H9 (cell line): ENCODE results near the gene RNF208. TPM values are rescaled to one million over a fixed set of nuclear protein-coding genes. Genes with fewer than 3 reads are reported as not detected.

Experiments
- DNase-seq: peaks from one replicate; pipeline ENCODE4 v3.0.0-alpha.2; 2017
- H2AFZ ChIP-seq: one replicate; pipeline ENCODE4 v1.6.1; 2013; ENCODE audit warnings: mild to moderate bottlenecking, low read length, control low read depth, moderate library complexity
- H2AK5ac ChIP-seq: 2 replicates; pipeline ENCODE4 v1.6.1; 2013; ENCODE audit warnings: low read length, control low read depth, mixed read lengths; ENCODE audit not compliant: insufficient read length
- H2BK120ac ChIP-seq: one replicate; pipeline ENCODE4 v1.6.1; 2013; ENCODE audit warnings: low read depth, mild to moderate bottlenecking, low read length, control low read depth, inconsistent platforms; ENCODE audit not compliant: poor library complexity, severe bottlenecking
- H2BK12ac ChIP-seq: 2 replicates; pipeline ENCODE4 v1.6.1; 2013; ENCODE audit warnings: low read length, control low read depth, mixed read lengths, low read depth; ENCODE audit not compliant: insufficient read length
- H2BK15ac ChIP-seq: 2 replicates; pipeline ENCODE4 v1.6.1; 2013; ENCODE audit warnings: low read depth, low read length, control low read depth
- H2BK20ac ChIP-seq: one replicate; pipeline ENCODE4 v1.6.1; 2013; ENCODE audit warnings: low read depth, mild to moderate bottlenecking, low read length, control low read depth, inconsistent platforms; ENCODE audit not compliant: poor library complexity, severe bottlenecking
- H2BK5ac ChIP-seq: 2 replicates; pipeline ENCODE4 v1.6.1; 2013; ENCODE audit warnings: low read length, control low read depth, mixed read lengths; ENCODE audit not compliant: insufficient read length
- H3K14ac ChIP-seq: 2 replicates; pipeline ENCODE4 v1.6.1; 2013; ENCODE audit warnings: low read length, control low read depth; ENCODE audit not compliant: insufficient read depth
- H3K18ac ChIP-seq: 2 replicates; pipeline ENCODE4 v1.6.1; 2013; ENCODE audit warnings: low read depth, mild to moderate bottlenecking, mixed read lengths, low read length, control low read depth; ENCODE audit not compliant: insufficient read length
- H3K23ac ChIP-seq: 2 replicates; pipeline ENCODE4 v1.6.1; 2013; ENCODE audit warnings: low read length, control low read depth, mixed read lengths, low read depth; ENCODE audit not compliant: insufficient read length
- H3K23me2 ChIP-seq: 2 replicates; pipeline ENCODE4 v1.6.1; 2013; ENCODE audit warnings: low read depth, mild to moderate bottlenecking, mixed read lengths, low read length, control low read depth; ENCODE audit not compliant: insufficient read length, poor library complexity, severe bottlenecking
- H3K27ac ChIP-seq: 2 replicates; pipeline ENCODE4 v1.5.1; 2013; ENCODE audit warnings: low read length, control low read depth, mixed read lengths, low read depth; ENCODE audit not compliant: insufficient read length
- H3K27me3 ChIP-seq: 2 replicates; pipeline ENCODE4 v1.6.1; 2013; ENCODE audit warnings: low read length, control low read depth, inconsistent platforms; ENCODE audit not compliant: insufficient read depth
- H3K4ac ChIP-seq: 2 replicates; pipeline ENCODE4 v1.6.1; 2013; ENCODE audit warnings: low read depth, mild to moderate bottlenecking, control low read depth, inconsistent platforms, low read length, moderate library complexity
- H3K4me1 ChIP-seq: 2 replicates; pipeline ENCODE4 v1.6.1; 2013; ENCODE audit warnings: low read length, control low read depth, inconsistent platforms; ENCODE audit not compliant: insufficient read depth
- H3K4me2 ChIP-seq: 2 replicates; pipeline ENCODE4 v1.6.1; 2013; ENCODE audit warnings: low read length, control low read depth, mixed read lengths; ENCODE audit not compliant: insufficient read length, insufficient read depth
- H3K56ac ChIP-seq: 2 replicates; pipeline ENCODE4 v1.6.1; 2013; ENCODE audit warnings: low read depth, mild to moderate bottlenecking, mixed read lengths, low read length, control low read depth; ENCODE audit not compliant: insufficient read length
- H3K79me1 ChIP-seq: 2 replicates; pipeline ENCODE4 v1.6.1; 2013; ENCODE audit warnings: low read depth, mild to moderate bottlenecking, moderate library complexity, low read length, control low read depth, inconsistent platforms; ENCODE audit not compliant: insufficient read depth, poor library complexity, severe bottlenecking
- H3K79me2 ChIP-seq: 2 replicates; pipeline ENCODE4 v1.6.1; 2013; ENCODE audit warnings: low read length, control low read depth, inconsistent platforms; ENCODE audit not compliant: insufficient read depth
- H3K9ac ChIP-seq: 2 replicates; pipeline ENCODE4 v1.6.1; 2013; ENCODE audit warnings: low read length, control low read depth, mixed read lengths; ENCODE audit not compliant: insufficient read length; ENCODE audit errors: extremely low read depth
- H3K9me3 ChIP-seq: one replicate; pipeline ENCODE4 v1.6.1; 2013; ENCODE audit warnings: low read depth, low read length, inconsistent platforms; ENCODE audit not compliant: control insufficient read depth
- H3T11ph ChIP-seq: one replicate; pipeline ENCODE4 v1.6.1; 2013; ENCODE audit warnings: mild to moderate bottlenecking, low read length, control low read depth, inconsistent platforms
- H4K20me1 ChIP-seq: one replicate; pipeline ENCODE4 v1.6.1; 2013; ENCODE audit not compliant: control insufficient read depth, insufficient read length, insufficient read depth
- H4K5ac ChIP-seq: 2 replicates; pipeline ENCODE4 v1.6.1; 2013; ENCODE audit warnings: low read depth, mild to moderate bottlenecking, mixed read lengths, low read length, control low read depth; ENCODE audit not compliant: insufficient read length
- H4K8ac ChIP-seq: replicated peaks from 2 replicates; pipeline ENCODE4 v1.6.1; 2013; ENCODE audit warnings: low read length, control low read depth, mixed read lengths, low read depth; ENCODE audit not compliant: insufficient read length
- H4K91ac ChIP-seq: 2 replicates; pipeline ENCODE4 v1.6.1; 2013; ENCODE audit warnings: low read depth, mild to moderate bottlenecking, moderate library complexity, mixed read lengths, low read length, control low read depth; ENCODE audit not compliant: insufficient read length
- H3K27ac Mint-ChIP-seq, 3 experiments: 2 replicates in 2 of 3; 3 replicates in 1 of 3; pipeline ENCODE4 v1.8.0; 2020 to 2021; ENCODE audit warnings: mixed read lengths in 3 of 3, mild to moderate bottlenecking in 1 of 3, moderate library complexity in 1 of 3
- H3K27me3 Mint-ChIP-seq: 2 replicates; pipeline ENCODE4 v1.8.0; 2021; ENCODE audit warnings: low read depth, mild to moderate bottlenecking, moderate library complexity, mixed read lengths
- H3K36me3 Mint-ChIP-seq, 3 experiments: 2 replicates in 2 of 3; 3 replicates in 1 of 3; pipeline ENCODE4 v1.8.0; 2020 to 2021; ENCODE audit warnings: low read depth in 3 of 3, mixed read lengths in 3 of 3; ENCODE audit not compliant: insufficient read depth in 1 of 3
- H3K4me1 Mint-ChIP-seq, 2 experiments: 2 replicates each; pipeline ENCODE4 v1.8.0; 2020; ENCODE audit warnings: mixed read lengths in 2 of 2
- H3K4me3 Mint-ChIP-seq, 2 experiments: 2 replicates in 1 of 2; 3 replicates in 1 of 2; pipeline ENCODE4 v1.8.0; 2020 to 2021; ENCODE audit warnings: mild to moderate bottlenecking in 2 of 2, mixed read lengths in 2 of 2, moderate library complexity in 1 of 2
- H3K9me3 Mint-ChIP-seq, 2 experiments: 2 replicates in 1 of 2; 3 replicates in 1 of 2; pipeline ENCODE4 v1.8.0; 2020; ENCODE audit warnings: mild to moderate bottlenecking in 2 of 2, mixed read lengths in 2 of 2, moderate library complexity in 1 of 2
- CTCF ChIP-seq: fragments of 200-600 bp; sonication (generic); conservative IDR thresholded peaks from 3 replicates; pipeline ENCODE4 v1.8.0; 2021; ENCODE audit warnings: antibody characterized with exemption, mild to moderate bottlenecking
- WGBS: extraction: QIAGEN DNeasy Blood & Tissue Kit; methylation state at CpG from one replicate; pipeline ENCODE4 v1.1.7; 2013; ENCODE audit warnings: missing lambda C conversion rate, low lambda C conversion rate, mixed read lengths; ENCODE audit not compliant: insufficient read length; ENCODE audit errors: extremely low coverage; 5-methylcytosine and 5-hydroxymethylcytosine counted together
- total RNA-seq: library from RNA; stranded (reverse); gene quantifications from 2 replicates; pipeline ENCODE4 v1.2.1, GENCODE V29; 2021

Gene RNF208
- total RNA-seq, 1 experiment from 2014 or later: 7.7 TPM

- H4K5ac ChIP-seq: no peak overlapping the region
- no peaks in the 10 kb centered on the region for H3K4me1 ChIP-seq
- H3K4me2 ChIP-seq: no peak overlapping the region
- H3K9me3 Mint-ChIP-seq: no peaks in the 10 kb centered on the region
- WGBS: no CpG with 5 or more reads among the region's 34 CpGs
- H2AFZ ChIP-seq: no peak overlapping the region
- no peak overlapping the region for H3K56ac ChIP-seq
- peak overlapping the region in 1 of 2 experiments; percentile 21; a peak in 1 of 5 replicates for H3K4me3 Mint-ChIP-seq
- no peak overlapping the region for H2AK5ac ChIP-seq
- H3K9me3 ChIP-seq: no peaks in the 10 kb centered on the region
- H3K27me3 ChIP-seq: peaks cover 9% of the 10 kb centered on the region; the same call in 1 of the 2 replicates
- H4K91ac ChIP-seq: no peak overlapping the region
- DNase-seq: peak; percentile 57
- no peak overlapping the region for H3K9ac ChIP-seq
- H2BK20ac ChIP-seq: no peak overlapping the region
- H3K79me2 ChIP-seq: no peaks in the 10 kb centered on the region
- no peak overlapping the region for H2BK120ac ChIP-seq
- no peak overlapping the region for H3K23ac ChIP-seq
- H3K14ac ChIP-seq: no peak overlapping the region
- H3K27me3 Mint-ChIP-seq: peaks cover 60% of the 10 kb centered on the region
- H4K8ac ChIP-seq: no peak overlapping the region
- H2BK15ac ChIP-seq: no peak overlapping the region
- no peaks in the 10 kb centered on the region for H3K79me1 ChIP-seq
- H3K27ac Mint-ChIP-seq: no peak overlapping the region
- peak; percentile 17; the same call in 1 of the 3 replicates for TF ChIP-seq CTCF
- H2BK5ac ChIP-seq: no peak overlapping the region
- no peak overlapping the region for H3K4ac ChIP-seq
- no peak overlapping the region for H3K18ac ChIP-seq
- H4K20me1 ChIP-seq: no peaks in the 10 kb centered on the region
- no peak overlapping the region for H2BK12ac ChIP-seq
- H3K27ac ChIP-seq: no peak overlapping the region
- H3K36me3 Mint-ChIP-seq: peaks cover 0 to 11% (median 5%) of the 10 kb centered on the region in 3 experiments; a peak in 5 of 7 replicates
- H3K23me2 ChIP-seq: no peaks in the 10 kb centered on the region
- H3K4me1 Mint-ChIP-seq: peaks cover 3 to 14% of the 10 kb centered on the region in 2 experiments
- no peak overlapping the region for H3T11ph ChIP-seq
Observed at GRCh38 chr9:137174722-137175293, 47.2 kb downstream of the RNF208 start.
